ENCODE data around the gene SLC25A23. TPM values are rescaled to one million over a fixed set of nuclear protein-coding genes. Genes with fewer than 3 reads are reported as not detected.
A peak's percentile ranks its signal among the peaks of the same experiment; 100 is the strongest.

SLC25A23 gene
- total RNA-seq, 2 experiments from 2014 or later, result 10.5 to 10.8 TPM

GRCh38 chr19:6482343-6482686 lies 22.7 kb upstream of the SLC25A23 start:
- TF ChIP-seq, protein P1, sequence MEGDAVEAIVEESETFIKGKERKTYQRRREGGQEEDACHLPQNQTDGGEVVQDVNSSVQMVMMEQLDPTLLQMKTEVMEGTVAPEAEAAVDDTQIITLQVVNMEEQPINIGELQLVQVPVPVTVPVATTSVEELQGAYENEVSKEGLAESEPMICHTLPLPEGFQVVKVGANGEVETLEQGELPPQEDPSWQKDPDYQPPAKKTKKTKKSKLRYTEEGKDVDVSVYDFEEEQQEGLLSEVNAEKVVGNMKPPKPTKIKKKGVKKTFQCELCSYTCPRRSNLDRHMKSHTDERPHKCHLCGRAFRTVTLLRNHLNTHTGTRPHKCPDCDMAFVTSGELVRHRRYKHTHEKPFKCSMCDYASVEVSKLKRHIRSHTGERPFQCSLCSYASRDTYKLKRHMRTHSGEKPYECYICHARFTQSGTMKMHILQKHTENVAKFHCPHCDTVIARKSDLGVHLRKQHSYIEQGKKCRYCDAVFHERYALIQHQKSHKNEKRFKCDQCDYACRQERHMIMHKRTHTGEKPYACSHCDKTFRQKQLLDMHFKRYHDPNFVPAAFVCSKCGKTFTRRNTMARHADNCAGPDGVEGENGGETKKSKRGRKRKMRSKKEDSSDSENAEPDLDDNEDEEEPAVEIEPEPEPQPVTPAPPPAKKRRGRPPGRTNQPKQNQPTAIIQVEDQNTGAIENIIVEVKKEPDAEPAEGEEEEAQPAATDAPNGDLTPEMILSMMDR (IDR thresholded peaks at IDR 0.05), result no peak
- ChIA-PET CTCF (interaction anchor here (0.8 to 2.3 kb wide), 2 partner anchors 23 to 35 kb away, joined by 4 to 5 read pairs; no protein-coding TSS in a partner anchor), POLR2A (interaction anchor here (1.1 to 2.0 kb wide), 8 partner anchors 13 to 1147 kb away, joined by 3 to 10 read pairs (median 4); partner anchors contain the start of genes CRB3, KHSRP, PET100 and XAB2)
- intact Hi-C loops (cut with DNase I, micrococcal nuclease), result no loop called here
- Histone ChIP-seq H3K4me3 (ENCODE audit: low read length) (peak overlapping the region; percentile 90), H3K27me3 (ENCODE audit: control insufficient read depth in 1 of 2, insufficient read depth in 2 of 2, low read length in 2 of 2) (no peaks in the 10 kb centered on the region), H3K36me3 (ENCODE audit: insufficient read depth, low read length) (peaks cover 18% of the 10 kb centered on the region), H3K4me1 (ENCODE audit: insufficient read depth, low read length) (peaks cover 42% of the 10 kb centered on the region), H3K9me3 (ENCODE audit: control insufficient read depth in 1 of 2, insufficient read depth in 1 of 2, low read length in 2 of 2) (no peaks in the 10 kb centered on the region), H3K27ac (ENCODE audit: low read depth in 1 of 2, low read length in 2 of 2) (peak overlapping the region; percentile 87 to 93)
- ATAC-seq (ENCODE audit: poor library complexity) (peak; percentile 24), DNase-seq (peak in 1 of 14 experiments; percentile 28)
- Mint-ChIP-seq H3K9me3 (no peaks in the 10 kb centered on the region), H3K36me3 (ENCODE audit: low read depth) (peaks cover 21% of the 10 kb centered on the region), H3K27ac (peak overlapping the region; percentile 98), H3K4me3 (peak overlapping the region; percentile 89), H3K4me1 (ENCODE audit: low read depth) (peaks cover 46% of the 10 kb centered on the region), H3K27me3 (no peaks in the 10 kb centered on the region)

DNA sequence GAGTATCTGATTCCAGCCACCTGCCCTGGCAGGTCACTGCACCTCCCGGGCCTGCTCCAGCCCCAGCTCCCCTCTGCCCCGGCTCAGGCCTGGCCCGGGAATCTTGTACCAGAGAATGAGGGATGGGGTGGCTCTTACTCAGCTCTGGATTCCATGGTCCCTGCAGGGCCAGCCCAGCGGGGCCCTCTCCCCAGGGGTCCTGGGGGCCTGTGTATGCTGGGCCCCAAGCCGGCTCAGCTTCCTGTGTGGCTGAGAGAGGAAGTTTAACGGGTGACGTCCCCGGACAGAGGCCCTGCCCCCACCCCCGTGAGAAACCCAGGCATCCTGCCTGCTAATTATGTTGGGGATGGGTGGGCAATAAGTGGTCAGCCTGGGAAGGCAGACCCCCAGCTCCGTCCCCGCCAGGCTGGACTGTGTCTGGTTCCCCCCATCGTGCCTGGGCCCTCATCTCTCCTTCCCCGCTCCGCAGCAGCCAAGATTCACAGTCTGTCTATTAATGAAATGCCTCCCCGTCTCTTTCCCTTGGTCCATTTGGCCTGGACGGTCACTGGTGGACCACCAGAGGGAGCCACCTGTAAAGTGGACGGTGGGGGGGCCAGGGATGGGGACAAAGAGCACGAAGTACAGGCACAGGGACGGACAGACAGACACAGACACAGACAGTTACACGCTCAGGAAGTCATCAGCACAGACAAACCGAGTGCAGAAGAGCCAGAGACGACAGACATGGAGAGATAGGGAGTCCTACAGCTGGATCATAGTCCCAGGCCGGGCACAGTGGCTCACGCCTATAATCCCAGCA lies 22.1 kb upstream of the SLC25A23 start, which contains the start of gene DENND1C:
TSS of gene DENND1C (minus strand) at position 247 of the 802 bp plus-strand sequence. CDS start at position 155, 92 bp downstream.
- peak within 1 kb of the TSS; percentile 98 for H3K27ac Mint-ChIP-seq

More for the DNA sequence above, 22.1 kb upstream of the SLC25A23 start, which contains the start of gene DENND1C:
- no peaks in the 10 kb centered on the region for H3K9me3 Mint-ChIP-seq
- ChIA-PET POLR2A (interaction anchor here (0.8 to 2.0 kb wide), 19 partner anchors 10 to 1148 kb away, joined by 3 to 22 read pairs (median 5); partner anchors contain the start of genes ALKBH7, CLPP, CRB3 and KHSRP), CTCF (interaction anchor here (0.8 to 2.3 kb wide), 3 partner anchors 23 to 382 kb away, joined by 3 to 5 read pairs (median 4); no protein-coding TSS in a partner anchor)
- intact Hi-C loops (cut with DNase I, micrococcal nuclease), result loop anchor here (1.0 to 2.0 kb wide), 2 partner anchors 21 kb away; no protein-coding TSS in a partner anchor
- Histone ChIP-seq H3K27ac (ENCODE audit: low read depth in 1 of 2, low read length in 2 of 2) (peak within 1 kb of the TSS; percentile 87 to 93), H3K27me3 (ENCODE audit: control insufficient read depth in 1 of 2, insufficient read depth in 2 of 2, low read length in 2 of 2) (no peaks in the 10 kb centered on the region), H3K4me3 (ENCODE audit: low read length) (peak within 1 kb of the TSS; percentile 90), H3K9me3 (ENCODE audit: control insufficient read depth in 1 of 2, insufficient read depth in 1 of 2, low read length in 2 of 2) (peaks cover 0 to 3% of the 10 kb centered on the region in 2 experiments), H3K4me1 (ENCODE audit: insufficient read depth, low read length) (peaks cover 45% of the 10 kb centered on the region), H3K36me3 (ENCODE audit: insufficient read depth, low read length) (peaks cover 23% of the 10 kb centered on the region)
- H3K4me3 Mint-ChIP-seq, result peak within 1 kb of the TSS; percentile 89
- peak; percentile 49 to 86 (median 66) for DNase-seq
- no peaks in the 10 kb centered on the region for H3K27me3 Mint-ChIP-seq
- H3K36me3 Mint-ChIP-seq (ENCODE audit: low read depth), result peaks cover 21% of the 10 kb centered on the region
- TF ChIP-seq, protein P1 (IDR thresholded peaks at IDR 0.05), result no peak
- peak; percentile 89 for ATAC-seq (ENCODE audit: poor library complexity)
- peaks cover 46% of the 10 kb centered on the region for H3K4me1 Mint-ChIP-seq (ENCODE audit: low read depth)
